ENCODE measurements around the gene PNPLA5. TPM values are rescaled to one million over a fixed set of nuclear protein-coding genes. Genes with fewer than 3 reads are reported as not detected.

Gene PNPLA5
- total and polyA plus RNA-seq, 9 of the 15 experiments (the other 6 are each of a cell fraction or from before 2014, with no cell fraction given), result not detected

DNA sequence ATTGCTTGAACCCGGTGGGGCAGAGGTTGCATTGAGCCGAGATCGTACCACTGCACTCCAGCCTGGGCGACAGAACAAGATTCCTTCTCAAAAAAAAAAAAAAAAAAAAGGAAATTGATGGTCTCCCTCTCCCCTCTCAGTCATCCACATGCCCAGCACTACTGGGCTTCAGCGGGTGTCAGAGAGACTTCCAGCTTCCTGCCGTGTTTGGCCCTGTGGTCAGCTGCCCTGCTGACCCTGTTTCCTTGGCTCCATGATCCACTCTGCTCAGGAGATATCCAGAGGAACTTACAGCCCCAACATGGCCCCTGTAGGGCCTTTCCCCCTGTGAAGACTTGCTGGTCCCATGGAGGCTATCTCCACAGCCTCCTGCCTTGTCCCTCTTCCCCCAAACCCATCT, 25.7 kb upstream of the PNPLA5 start:
- in situ Hi-C loops (cut with MboI) (no loop called here), intact Hi-C loops (cut with micrococcal nuclease) (no loop called here)
- no peaks in the 10 kb centered on the region for H3K79me2 ChIP-seq (ENCODE audit: control insufficient read depth, insufficient read depth, low read length)
- no TSS peak for BruUV-seq (replicated peaks)
- DNase-seq (ENCODE audit: extremely low read depth in 1 of 4, low spot score in 3 of 4) (no peak), FAIRE-seq (no peak), ATAC-seq (no peak)
- TF ChIP-seq SAFB2 (IDR thresholded peaks at IDR 0.05; ENCODE audit: borderline replicate concordance, low read depth, low read length, severe bottlenecking), result no peak
- TF ChIP-seq ZKSCAN3 (CRISPR knock-in tag; IDR thresholded peaks at IDR 0.05), result no peak
- TF ChIP-seq ZNF124 (CRISPR knock-in tag; IDR thresholded peaks at IDR 0.05), result no peak
- TF ChIP-seq, protein P1, sequence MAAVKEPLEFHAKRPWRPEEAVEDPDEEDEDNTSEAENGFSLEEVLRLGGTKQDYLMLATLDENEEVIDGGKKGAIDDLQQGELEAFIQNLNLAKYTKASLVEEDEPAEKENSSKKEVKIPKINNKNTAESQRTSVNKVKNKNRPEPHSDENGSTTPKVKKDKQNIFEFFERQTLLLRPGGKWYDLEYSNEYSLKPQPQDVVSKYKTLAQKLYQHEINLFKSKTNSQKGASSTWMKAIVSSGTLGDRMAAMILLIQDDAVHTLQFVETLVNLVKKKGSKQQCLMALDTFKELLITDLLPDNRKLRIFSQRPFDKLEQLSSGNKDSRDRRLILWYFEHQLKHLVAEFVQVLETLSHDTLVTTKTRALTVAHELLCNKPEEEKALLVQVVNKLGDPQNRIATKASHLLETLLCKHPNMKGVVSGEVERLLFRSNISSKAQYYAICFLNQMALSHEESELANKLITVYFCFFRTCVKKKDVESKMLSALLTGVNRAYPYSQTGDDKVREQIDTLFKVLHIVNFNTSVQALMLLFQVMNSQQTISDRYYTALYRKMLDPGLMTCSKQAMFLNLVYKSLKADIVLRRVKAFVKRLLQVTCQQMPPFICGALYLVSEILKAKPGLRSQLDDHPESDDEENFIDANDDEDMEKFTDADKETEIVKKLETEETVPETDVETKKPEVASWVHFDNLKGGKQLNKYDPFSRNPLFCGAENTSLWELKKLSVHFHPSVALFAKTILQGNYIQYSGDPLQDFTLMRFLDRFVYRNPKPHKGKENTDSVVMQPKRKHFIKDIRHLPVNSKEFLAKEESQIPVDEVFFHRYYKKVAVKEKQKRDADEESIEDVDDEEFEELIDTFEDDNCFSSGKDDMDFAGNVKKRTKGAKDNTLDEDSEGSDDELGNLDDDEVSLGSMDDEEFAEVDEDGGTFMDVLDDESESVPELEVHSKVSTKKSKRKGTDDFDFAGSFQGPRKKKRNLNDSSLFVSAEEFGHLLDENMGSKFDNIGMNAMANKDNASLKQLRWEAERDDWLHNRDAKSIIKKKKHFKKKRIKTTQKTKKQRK (IDR thresholded peaks at IDR 0.05; ENCODE audit: borderline replicate concordance, low read depth, low read length), result no peak
- no peak for TF ChIP-seq FOXJ3 (CRISPR knock-in tag; IDR thresholded peaks at IDR 0.05)
- TF ChIP-seq, protein P2, sequence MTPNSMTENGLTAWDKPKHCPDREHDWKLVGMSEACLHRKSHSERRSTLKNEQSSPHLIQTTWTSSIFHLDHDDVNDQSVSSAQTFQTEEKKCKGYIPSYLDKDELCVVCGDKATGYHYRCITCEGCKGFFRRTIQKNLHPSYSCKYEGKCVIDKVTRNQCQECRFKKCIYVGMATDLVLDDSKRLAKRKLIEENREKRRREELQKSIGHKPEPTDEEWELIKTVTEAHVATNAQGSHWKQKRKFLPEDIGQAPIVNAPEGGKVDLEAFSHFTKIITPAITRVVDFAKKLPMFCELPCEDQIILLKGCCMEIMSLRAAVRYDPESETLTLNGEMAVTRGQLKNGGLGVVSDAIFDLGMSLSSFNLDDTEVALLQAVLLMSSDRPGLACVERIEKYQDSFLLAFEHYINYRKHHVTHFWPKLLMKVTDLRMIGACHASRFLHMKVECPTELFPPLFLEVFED (CRISPR knock-in tag; conservative IDR thresholded peaks at IDR 0.05), result no peak
- no peaks in the 10 kb centered on the region for H3K9me3 ChIP-seq (replicated peaks; ENCODE audit: control insufficient read depth, insufficient read depth, low read depth, low read length)
- H3K9me1 ChIP-seq (ENCODE audit: control insufficient read depth, insufficient read depth, low read length), result no peaks in the 10 kb centered on the region
- ChIA-PET CTCF (ENCODE audit: low intra/inter-chr PET ratio) (no interaction called here), POLR2A (no interaction called here)
- no peaks in the 10 kb centered on the region; a peak in 1 of 5 replicates for H3K4me1 ChIP-seq (replicated peaks in 1 of 2; ENCODE audit: control insufficient read depth in 2 of 2, insufficient read depth in 2 of 2, low read length in 2 of 2)
- H3K9ac ChIP-seq (ENCODE audit: insufficient read depth in 1 of 2, low read depth in 2 of 2, low read length in 2 of 2), result no peak overlapping the region
- no peak overlapping the region for H3K4me3 ChIP-seq
- no peak overlapping the region for H3K4me2 ChIP-seq (ENCODE audit: insufficient read depth, low read length)
- H3K36me3 ChIP-seq (ENCODE audit: control insufficient read depth, insufficient read depth, low read length), result no peaks in the 10 kb centered on the region
- H2AFZ ChIP-seq (ENCODE audit: low read depth, low read length), result no peak overlapping the region
- no peaks in the 10 kb centered on the region for H4K20me1 ChIP-seq (replicated peaks; ENCODE audit: control insufficient read depth, insufficient read depth, low read length)
- no peak overlapping the region for H3K27ac ChIP-seq (ENCODE audit: extremely low read depth, low read depth, low read length)
- H3K27me3 ChIP-seq (ENCODE audit: control insufficient read depth in 2 of 2, insufficient read depth in 2 of 2, low read length in 2 of 2), result peaks cover 0 to 12% of the 10 kb centered on the region in 2 experiments; a peak in 3 of 5 replicates
- 0% methylated on average over 5 of the region's 6 CpGs for WGBS (ENCODE audit: insufficient coverage, low coverage, missing lambda C conversion rate)
